A172 (cell line): ENCODE results near the gene ADAP1. TPM values are rescaled to one million over a fixed set of nuclear protein-coding genes. Genes with fewer than 3 reads are reported as not detected.

ENCODE experiments used
- DNase-seq: peaks from one replicate; pipeline ENCODE4 v3.0.0-alpha.2; 2015; ENCODE audit warnings: low spot score
- total RNA-seq: library from RNA; depleted of rRNA; stranded (reverse); fragments of >200 nt; shearing (Covaris generic); gene quantifications from 2 replicates; pipeline ENCODE4 v1.2.3, GENCODE V29; 2014; rRNA removed

ADAP1 gene
- total RNA-seq, 1 experiment from 2014 or later: 46.8 TPM

GRCh38 chr7:863106-863505 is 91.4 kb downstream of the ADAP1 start:
- DNase-seq: no peak

GRCh38 chr7:862157-862556 is 92.3 kb downstream of the ADAP1 start:
- DNase-seq: no peak

- DNase-seq: no peak
Measured at GRCh38 chr7:861222-861621, 93.3 kb downstream of the ADAP1 start.

DNA sequence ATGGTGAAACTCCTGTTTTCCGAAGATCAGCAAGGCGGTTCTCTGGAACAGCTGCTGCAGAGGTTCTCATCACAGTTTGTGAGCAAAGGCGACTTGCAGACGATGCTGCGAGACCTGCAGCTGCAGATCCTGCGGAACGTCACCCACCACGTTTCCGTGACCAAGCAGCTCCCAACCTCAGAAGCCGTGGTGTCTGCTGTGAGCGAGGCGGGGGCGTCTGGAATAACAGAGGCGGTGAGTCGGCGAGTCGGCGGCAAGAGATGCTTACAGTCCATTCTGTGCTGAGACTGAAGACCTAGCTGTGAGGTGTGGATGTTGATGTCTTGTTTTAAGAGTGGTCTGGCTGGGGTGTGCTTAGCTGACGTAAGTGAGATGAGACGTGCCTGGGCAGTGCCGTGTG is 94.3 kb downstream of the ADAP1 start:
- DNase-seq: no peak

DNA sequence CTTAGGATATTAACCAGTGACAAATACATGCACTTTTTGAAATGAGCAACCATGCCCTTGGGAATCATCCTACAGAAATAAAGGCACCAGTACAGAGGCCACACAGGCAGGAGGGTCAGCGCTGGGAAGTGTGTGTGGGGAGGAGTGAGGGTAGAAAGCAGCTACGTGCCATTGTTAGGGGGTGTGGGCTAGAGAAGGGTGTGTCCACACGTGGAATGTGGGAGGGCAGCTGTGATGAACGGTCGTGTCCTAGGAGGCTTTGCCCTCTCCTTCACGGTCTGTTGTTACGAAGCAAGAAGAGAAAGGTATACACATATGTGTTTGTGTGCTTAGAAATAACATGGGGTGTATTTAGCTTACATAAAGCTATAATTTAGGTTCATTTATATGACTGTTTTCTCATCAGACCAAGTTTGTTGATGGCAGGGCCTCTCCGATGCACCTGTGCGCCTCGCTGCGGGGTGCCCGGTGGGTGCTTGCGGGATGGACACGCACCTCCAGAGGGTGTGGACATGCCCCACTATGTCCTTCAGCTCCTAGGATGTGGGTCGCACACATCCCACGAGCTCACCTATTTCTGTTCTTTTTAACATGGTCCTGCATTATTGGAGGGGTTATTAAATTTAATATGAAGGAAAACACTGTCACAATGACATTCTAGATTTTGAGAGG is 95.0 kb downstream of the ADAP1 start:
- DNase-seq: no peak

GRCh38 chr7:857661-858060 is 96.8 kb downstream of the ADAP1 start:
- no peak for DNase-seq

DNA sequence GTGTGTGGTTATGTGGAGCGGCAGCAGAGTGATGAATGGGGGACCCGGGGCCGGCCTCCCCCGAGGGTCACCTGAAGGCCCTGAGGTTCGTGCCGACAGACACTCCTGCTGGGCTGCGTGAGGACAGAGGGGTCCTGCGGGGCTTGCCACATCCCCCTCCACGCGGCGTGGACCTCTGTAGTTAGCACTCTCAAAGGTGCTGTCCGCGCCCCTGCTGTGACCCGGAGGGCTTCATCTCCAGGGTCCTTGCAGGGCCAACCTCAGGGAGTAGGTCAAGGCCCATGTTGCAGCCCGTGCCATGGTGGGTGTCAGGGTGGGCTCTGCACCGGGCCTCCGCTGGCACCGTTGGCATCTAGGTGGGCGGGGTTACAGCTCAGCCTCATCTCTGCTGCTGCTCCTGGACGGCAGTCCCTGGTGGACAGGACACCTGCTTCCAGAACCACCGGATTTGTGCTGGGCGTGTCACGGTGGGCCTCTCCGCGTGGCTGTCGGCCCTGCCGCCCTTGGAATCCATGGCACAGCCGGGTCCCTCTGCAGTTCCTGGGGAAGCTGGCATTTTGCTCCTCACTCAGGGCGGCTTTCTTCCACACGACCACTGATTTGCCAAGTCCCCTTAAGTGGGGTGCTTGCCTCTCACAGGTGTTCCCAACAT is 97.9 kb downstream of the ADAP1 start:
- DNase-seq: no peak

GRCh38 chr7:855686-856369 is 98.7 kb downstream of the ADAP1 start:
- no peak for DNase-seq

DNA sequence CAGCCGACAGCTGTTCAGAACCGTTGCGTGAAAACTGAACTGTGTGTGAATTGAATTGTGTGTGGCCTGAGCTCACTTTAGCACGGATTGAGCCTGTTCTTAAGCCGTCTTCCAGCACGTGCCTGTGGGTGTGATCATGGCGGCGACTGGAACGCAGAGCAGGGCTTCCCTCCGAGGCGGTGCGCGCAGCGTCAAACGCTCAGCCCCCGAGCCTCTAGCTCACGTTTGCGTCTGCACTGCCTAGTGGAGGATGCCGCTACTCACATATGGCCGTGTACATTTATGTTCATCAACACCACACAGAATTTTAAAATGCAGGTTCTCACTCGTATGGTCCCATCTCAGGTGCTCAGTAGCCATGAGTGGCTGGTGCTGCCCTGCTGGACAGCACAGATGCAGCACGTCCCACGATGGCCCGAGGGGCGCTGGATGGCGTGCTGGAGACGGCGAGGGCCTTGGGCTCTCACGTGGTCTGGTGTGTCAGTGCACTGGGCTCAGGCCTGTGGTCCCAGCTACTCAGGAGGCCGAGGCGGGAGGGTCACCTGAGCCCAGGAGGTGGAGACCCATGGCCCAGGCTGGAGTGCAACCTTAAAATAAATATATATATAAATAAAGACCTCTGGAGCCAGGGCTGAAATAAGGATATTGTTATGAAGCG is 100.2 kb downstream of the ADAP1 start:
- DNase-seq: no peak

GRCh38 chr7:853366-854117 is 100.9 kb downstream of the ADAP1 start:
- no peak for DNase-seq

- DNase-seq: no peak
Measured at GRCh38 chr7:851204-851603, 103.3 kb downstream of the ADAP1 start.

GRCh38 chr7:849781-850180 is 104.7 kb downstream of the ADAP1 start:
- DNase-seq: no peak

GRCh38 chr7:849145-849544 is 105.3 kb downstream of the ADAP1 start:
- no peak for DNase-seq

Other genes with a start within 250 kb of the ADAP1 start
- 79.0 and 95.9 TPM in 2 replicates for gene DNAAF5, start 228.0 kb downstream of the ADAP1 start, total RNA-seq
- 31.0 and 31.3 TPM in 2 replicates for gene PRKAR1B, start 227.4 kb downstream of the ADAP1 start, total RNA-seq
- gene SUN1, start 122.2 kb downstream of the ADAP1 start, total RNA-seq: 103 and 123 TPM in 2 replicates
- gene GET4, start 78.1 kb downstream of the ADAP1 start, total RNA-seq: 55.3 and 56.3 TPM in 2 replicates
- 5.2 and 8.8 TPM in 2 replicates for gene COX19, start 20.9 kb upstream of the ADAP1 start, total RNA-seq
- not detected in 2 replicates for gene CYP2W1, start 28.5 kb upstream of the ADAP1 start, total RNA-seq
- gene GPR146, start 89.9 kb upstream of the ADAP1 start, total RNA-seq: 1.1 and 1.6 TPM in 2 replicates
- gene GPER1, start 133.4 kb upstream of the ADAP1 start, total RNA-seq: 7.3 and 12.1 TPM in 2 replicates
- 57.3 and 70.3 TPM in 2 replicates for gene ZFAND2A, start 205.5 kb upstream of the ADAP1 start, total RNA-seq